ENCODE results near the gene ANKDD1B.
"Not testable (repeated sequence)": the region's sequence is repeated elsewhere in the genome, so short reads cannot be mapped to it uniquely, and the experiment has no call there.

Gene ANKDD1B

DNA sequence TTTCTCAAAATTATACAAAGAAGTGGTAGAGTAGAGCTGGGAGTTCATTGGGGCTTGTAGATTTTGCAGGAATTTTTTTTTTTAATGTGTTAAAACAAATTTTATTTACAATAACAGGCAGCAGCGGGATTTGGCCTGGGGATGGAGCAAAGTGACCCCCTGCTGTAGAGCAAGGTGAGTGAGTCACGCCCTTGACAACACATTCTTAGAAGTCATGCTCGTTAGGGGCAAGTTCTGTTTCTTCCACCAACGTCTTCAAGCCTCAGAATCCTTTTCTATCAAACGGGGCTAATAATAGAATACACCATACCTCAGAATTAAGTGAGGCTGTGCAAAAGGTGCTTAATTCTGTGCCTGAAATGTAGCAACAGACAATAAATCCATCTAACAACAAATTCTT, 1.1 kb upstream of the ANKDD1B start:
- TF ChIP-seq ZNF16 (tag by site-specific recombination; IDR thresholded peaks at IDR 0.05; ENCODE audit: low read depth) (no peak), ZNF423 (tag by site-specific recombination; IDR thresholded peaks at IDR 0.05) (no peak), GLIS1 (tag by site-specific recombination; IDR thresholded peaks at IDR 0.05) (peak; percentile 41), ZNF335 (tag by site-specific recombination; conservative IDR thresholded peaks at IDR 0.05) (peak; percentile 59; the same call in 1 of the 2 replicates)
- TF ChIP-seq, protein P1, sequence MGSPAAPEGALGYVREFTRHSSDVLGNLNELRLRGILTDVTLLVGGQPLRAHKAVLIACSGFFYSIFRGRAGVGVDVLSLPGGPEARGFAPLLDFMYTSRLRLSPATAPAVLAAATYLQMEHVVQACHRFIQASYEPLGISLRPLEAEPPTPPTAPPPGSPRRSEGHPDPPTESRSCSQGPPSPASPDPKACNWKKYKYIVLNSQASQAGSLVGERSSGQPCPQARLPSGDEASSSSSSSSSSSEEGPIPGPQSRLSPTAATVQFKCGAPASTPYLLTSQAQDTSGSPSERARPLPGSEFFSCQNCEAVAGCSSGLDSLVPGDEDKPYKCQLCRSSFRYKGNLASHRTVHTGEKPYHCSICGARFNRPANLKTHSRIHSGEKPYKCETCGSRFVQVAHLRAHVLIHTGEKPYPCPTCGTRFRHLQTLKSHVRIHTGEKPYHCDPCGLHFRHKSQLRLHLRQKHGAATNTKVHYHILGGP (tag by site-specific recombination; IDR thresholded peaks at IDR 0.05) = peak; percentile 57
- H3K27ac ChIP-seq (ENCODE audit: extremely low read depth, low read depth, low read length) = no peak overlapping the region
- H3K9me3 ChIP-seq (ENCODE audit: control insufficient read depth, insufficient read depth, low read depth, low read length) = no peaks in the 10 kb centered on the region
- POLR2A ChIA-PET = no interaction called here
- CTCF ChIA-PET = no interaction called here
- no peaks in the 10 kb centered on the region for H3K36me3 ChIP-seq (ENCODE audit: control insufficient read depth in 2 of 2, insufficient read depth in 1 of 2, low read length in 2 of 2)
- H3K4me3 ChIP-seq (ENCODE audit: low read depth, low read length) = no peak overlapping the region
- peaks cover 14% of the 10 kb centered on the region for H3K4me1 ChIP-seq (ENCODE audit: control insufficient read depth, insufficient read depth, low read length)

DNA sequence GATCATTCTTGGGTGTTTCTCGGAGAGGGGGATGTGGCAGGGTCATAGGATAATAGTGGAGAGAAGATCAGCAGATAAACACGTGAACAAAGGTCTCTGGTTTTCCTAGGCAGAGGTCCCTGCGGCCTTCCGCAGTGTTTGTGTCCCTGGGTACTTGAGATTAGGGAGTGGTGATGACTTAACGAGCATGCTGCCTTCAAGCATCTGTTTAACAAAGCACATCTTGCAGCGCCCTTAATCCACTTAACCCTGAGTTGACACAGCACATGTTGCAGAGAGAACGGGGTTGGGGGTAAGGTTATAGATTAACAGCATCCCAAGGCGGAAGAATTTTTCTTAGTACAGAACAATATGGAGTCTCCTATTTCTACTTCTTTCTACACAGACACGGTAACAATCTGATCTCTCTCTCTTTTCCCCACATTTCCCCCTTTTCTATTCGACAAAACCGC, 368 bp upstream of the ANKDD1B start:
- H3K9me3 ChIP-seq (ENCODE audit: control insufficient read depth, insufficient read depth, low read depth, low read length); H3K4me3 ChIP-seq (ENCODE audit: low read depth, low read length); H3K27ac ChIP-seq (ENCODE audit: extremely low read depth, low read depth, low read length); POLR2A ChIA-PET; H3K36me3 ChIP-seq (ENCODE audit: control insufficient read depth in 2 of 2, insufficient read depth in 1 of 2, low read length in 2 of 2); CTCF ChIA-PET: not testable (repeated sequence)
- H3K4me1 ChIP-seq (ENCODE audit: control insufficient read depth, insufficient read depth, low read length) = peaks cover 14% of the 10 kb centered on the region
- TF ChIP-seq, protein P2, sequence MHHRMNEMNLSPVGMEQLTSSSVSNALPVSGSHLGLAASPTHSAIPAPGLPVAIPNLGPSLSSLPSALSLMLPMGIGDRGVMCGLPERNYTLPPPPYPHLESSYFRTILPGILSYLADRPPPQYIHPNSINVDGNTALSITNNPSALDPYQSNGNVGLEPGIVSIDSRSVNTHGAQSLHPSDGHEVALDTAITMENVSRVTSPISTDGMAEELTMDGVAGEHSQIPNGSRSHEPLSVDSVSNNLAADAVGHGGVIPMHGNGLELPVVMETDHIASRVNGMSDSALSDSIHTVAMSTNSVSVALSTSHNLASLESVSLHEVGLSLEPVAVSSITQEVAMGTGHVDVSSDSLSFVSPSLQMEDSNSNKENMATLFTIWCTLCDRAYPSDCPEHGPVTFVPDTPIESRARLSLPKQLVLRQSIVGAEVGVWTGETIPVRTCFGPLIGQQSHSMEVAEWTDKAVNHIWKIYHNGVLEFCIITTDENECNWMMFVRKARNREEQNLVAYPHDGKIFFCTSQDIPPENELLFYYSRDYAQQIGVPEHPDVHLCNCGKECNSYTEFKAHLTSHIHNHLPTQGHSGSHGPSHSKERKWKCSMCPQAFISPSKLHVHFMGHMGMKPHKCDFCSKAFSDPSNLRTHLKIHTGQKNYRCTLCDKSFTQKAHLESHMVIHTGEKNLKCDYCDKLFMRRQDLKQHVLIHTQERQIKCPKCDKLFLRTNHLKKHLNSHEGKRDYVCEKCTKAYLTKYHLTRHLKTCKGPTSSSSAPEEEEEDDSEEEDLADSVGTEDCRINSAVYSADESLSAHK (tag by site-specific recombination; IDR thresholded peaks at IDR 0.05) = 0 out of 2 replicates have a peak, but pooled peaks have one; percentile 28
- peak; percentile 99 for TF ChIP-seq WT1 (tag by site-specific recombination; IDR thresholded peaks at IDR 0.05)
- peak; percentile 75 for TF ChIP-seq OSR2 (tag by site-specific recombination; IDR thresholded peaks at IDR 0.05)
- 0 out of 2 replicates have a peak, but pooled peaks have one; percentile 51 for TF ChIP-seq ZNF843 (tag by site-specific recombination; IDR thresholded peaks at IDR 0.05)
- TF ChIP-seq SCRT2 (tag by site-specific recombination; IDR thresholded peaks at IDR 0.05) = peak; percentile 54
- TF ChIP-seq ZNF596 (tag by site-specific recombination; IDR thresholded peaks at IDR 0.05) = peak; percentile 49; the same call in 1 of the 2 replicates
- peak; percentile 49 for TF ChIP-seq ZXDB (tag by site-specific recombination; IDR thresholded peaks at IDR 0.05)
- peak; percentile 43 for TF ChIP-seq GLIS1 (tag by site-specific recombination; IDR thresholded peaks at IDR 0.05)
- peak; percentile 61; the same call in 1 of the 2 replicates for TF ChIP-seq SP7 (tag by site-specific recombination; IDR thresholded peaks at IDR 0.05)
- peak; percentile 71 for TF ChIP-seq IKZF3 (tag by site-specific recombination; IDR thresholded peaks at IDR 0.05)
- TF ChIP-seq, protein P3, sequence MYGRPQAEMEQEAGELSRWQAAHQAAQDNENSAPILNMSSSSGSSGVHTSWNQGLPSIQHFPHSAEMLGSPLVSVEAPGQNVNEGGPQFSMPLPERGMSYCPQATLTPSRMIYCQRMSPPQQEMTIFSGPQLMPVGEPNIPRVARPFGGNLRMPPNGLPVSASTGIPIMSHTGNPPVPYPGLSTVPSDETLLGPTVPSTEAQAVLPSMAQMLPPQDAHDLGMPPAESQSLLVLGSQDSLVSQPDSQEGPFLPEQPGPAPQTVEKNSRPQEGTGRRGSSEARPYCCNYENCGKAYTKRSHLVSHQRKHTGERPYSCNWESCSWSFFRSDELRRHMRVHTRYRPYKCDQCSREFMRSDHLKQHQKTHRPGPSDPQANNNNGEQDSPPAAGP (tag by site-specific recombination; IDR thresholded peaks at IDR 0.05) = peak; percentile 83
- TF ChIP-seq MZF1 (tag by site-specific recombination; IDR thresholded peaks at IDR 0.05; ENCODE audit: borderline replicate concordance) = peak; percentile 57; the same call in 1 of the 2 replicates
- TF ChIP-seq, protein P4, sequence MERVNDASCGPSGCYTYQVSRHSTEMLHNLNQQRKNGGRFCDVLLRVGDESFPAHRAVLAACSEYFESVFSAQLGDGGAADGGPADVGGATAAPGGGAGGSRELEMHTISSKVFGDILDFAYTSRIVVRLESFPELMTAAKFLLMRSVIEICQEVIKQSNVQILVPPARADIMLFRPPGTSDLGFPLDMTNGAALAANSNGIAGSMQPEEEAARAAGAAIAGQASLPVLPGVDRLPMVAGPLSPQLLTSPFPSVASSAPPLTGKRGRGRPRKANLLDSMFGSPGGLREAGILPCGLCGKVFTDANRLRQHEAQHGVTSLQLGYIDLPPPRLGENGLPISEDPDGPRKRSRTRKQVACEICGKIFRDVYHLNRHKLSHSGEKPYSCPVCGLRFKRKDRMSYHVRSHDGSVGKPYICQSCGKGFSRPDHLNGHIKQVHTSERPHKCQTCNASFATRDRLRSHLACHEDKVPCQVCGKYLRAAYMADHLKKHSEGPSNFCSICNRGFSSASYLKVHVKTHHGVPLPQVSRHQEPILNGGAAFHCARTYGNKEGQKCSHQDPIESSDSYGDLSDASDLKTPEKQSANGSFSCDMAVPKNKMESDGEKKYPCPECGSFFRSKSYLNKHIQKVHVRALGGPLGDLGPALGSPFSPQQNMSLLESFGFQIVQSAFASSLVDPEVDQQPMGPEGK (tag by site-specific recombination; IDR thresholded peaks at IDR 0.05) = 0 out of 2 replicates have a peak, but pooled peaks have one; percentile 25
- TF ChIP-seq ZBTB48 (tag by site-specific recombination; IDR thresholded peaks at IDR 0.05) = peak; percentile 72
- 0 out of 2 replicates have a peak, but pooled peaks have one; percentile 23 for TF ChIP-seq ZSCAN30 (tag by site-specific recombination; IDR thresholded peaks at IDR 0.05)
- TF ChIP-seq, protein P5, sequence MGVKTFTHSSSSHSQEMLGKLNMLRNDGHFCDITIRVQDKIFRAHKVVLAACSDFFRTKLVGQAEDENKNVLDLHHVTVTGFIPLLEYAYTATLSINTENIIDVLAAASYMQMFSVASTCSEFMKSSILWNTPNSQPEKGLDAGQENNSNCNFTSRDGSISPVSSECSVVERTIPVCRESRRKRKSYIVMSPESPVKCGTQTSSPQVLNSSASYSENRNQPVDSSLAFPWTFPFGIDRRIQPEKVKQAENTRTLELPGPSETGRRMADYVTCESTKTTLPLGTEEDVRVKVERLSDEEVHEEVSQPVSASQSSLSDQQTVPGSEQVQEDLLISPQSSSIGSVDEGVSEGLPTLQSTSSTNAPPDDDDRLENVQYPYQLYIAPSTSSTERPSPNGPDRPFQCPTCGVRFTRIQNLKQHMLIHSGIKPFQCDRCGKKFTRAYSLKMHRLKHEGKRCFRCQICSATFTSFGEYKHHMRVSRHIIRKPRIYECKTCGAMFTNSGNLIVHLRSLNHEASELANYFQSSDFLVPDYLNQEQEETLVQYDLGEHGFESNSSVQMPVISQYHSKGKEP (tag by site-specific recombination; IDR thresholded peaks at IDR 0.05) = peak; percentile 62; the same call in 1 of the 2 replicates
- peak; percentile 28; the same call in 1 of the 2 replicates for TF ChIP-seq FEZF1 (tag by site-specific recombination; IDR thresholded peaks at IDR 0.05)
- TF ChIP-seq KLF1 (tag by site-specific recombination; IDR thresholded peaks at IDR 0.05) = peak; percentile 94
- TF ChIP-seq, protein P6, sequence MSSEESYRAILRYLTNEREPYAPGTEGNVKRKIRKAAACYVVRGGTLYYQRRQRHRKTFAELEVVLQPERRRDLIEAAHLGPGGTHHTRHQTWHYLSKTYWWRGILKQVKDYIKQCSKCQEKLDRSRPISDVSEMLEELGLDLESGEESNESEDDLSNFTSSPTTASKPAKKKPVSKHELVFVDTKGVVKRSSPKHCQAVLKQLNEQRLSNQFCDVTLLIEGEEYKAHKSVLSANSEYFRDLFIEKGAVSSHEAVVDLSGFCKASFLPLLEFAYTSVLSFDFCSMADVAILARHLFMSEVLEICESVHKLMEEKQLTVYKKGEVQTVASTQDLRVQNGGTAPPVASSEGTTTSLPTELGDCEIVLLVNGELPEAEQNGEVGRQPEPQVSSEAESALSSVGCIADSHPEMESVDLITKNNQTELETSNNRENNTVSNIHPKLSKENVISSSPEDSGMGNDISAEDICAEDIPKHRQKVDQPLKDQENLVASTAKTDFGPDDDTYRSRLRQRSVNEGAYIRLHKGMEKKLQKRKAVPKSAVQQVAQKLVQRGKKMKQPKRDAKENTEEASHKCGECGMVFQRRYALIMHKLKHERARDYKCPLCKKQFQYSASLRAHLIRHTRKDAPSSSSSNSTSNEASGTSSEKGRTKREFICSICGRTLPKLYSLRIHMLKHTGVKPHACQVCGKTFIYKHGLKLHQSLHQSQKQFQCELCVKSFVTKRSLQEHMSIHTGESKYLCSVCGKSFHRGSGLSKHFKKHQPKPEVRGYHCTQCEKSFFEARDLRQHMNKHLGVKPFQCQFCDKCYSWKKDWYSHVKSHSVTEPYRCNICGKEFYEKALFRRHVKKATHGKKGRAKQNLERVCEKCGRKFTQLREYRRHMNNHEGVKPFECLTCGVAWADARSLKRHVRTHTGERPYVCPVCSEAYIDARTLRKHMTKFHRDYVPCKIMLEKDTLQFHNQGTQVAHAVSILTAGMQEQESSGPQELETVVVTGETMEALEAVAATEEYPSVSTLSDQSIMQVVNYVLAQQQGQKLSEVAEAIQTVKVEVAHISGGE (tag by site-specific recombination; conservative IDR thresholded peaks at IDR 0.05; ENCODE audit: low read depth) = 0 out of 2 replicates have a peak, but pooled peaks have one; percentile 28

Measured in HEK293 (cell line).